Type B pancreatic cell (in vitro differentiated cells): ENCODE measurements around the gene GPC6. TPM values are rescaled to one million over a fixed set of nuclear protein-coding genes. Genes with fewer than 3 reads are reported as not detected.

Source experiments
- DNase-seq: peaks from one replicate; pipeline ENCODE4 v3.0.0; 2021; ENCODE audit warnings: mixed read lengths; ENCODE audit not compliant: unreplicated experiment; ENCODE audit errors: extremely low spot score
- H3K27ac Mint-ChIP-seq: 2 replicates; pipeline ENCODE4 v1.8.0; 2021; ENCODE audit warnings: mild to moderate bottlenecking, mixed read lengths
- H3K27me3 Mint-ChIP-seq: 2 replicates; pipeline ENCODE4 v1.8.0; 2021; ENCODE audit warnings: mixed read lengths
- H3K36me3 Mint-ChIP-seq: 2 replicates; pipeline ENCODE4 v1.8.0; 2021; ENCODE audit warnings: mixed read lengths
- H3K4me1 Mint-ChIP-seq: one replicate; pipeline ENCODE4 v1.8.0; 2021; ENCODE audit warnings: mixed read lengths; ENCODE audit not compliant: unreplicated experiment
- H3K4me3 Mint-ChIP-seq: 2 replicates; pipeline ENCODE4 v1.8.0; 2021; ENCODE audit warnings: mild to moderate bottlenecking, mixed read lengths
- H3K9me3 Mint-ChIP-seq: 2 replicates; pipeline ENCODE4 v1.8.0; 2021; ENCODE audit warnings: mixed read lengths
- total RNA-seq: library from RNA; stranded (reverse); gene quantifications from 2 replicates; pipeline ENCODE4 v1.2.1, GENCODE V29; 2021; ENCODE audit warnings: low replicate concordance
- TF ChIP-seq, protein P1 (sequence below): fragments of 200-600 bp; sonication (generic); conservative IDR thresholded peaks from 2 replicates; pipeline ENCODE4 v1.5.0; 2021; ENCODE audit warnings: antibody characterized with exemption, mild to moderate bottlenecking

Gene GPC6
- total RNA-seq, 1 donor from 2014 or later = 30.5 TPM

DNA sequence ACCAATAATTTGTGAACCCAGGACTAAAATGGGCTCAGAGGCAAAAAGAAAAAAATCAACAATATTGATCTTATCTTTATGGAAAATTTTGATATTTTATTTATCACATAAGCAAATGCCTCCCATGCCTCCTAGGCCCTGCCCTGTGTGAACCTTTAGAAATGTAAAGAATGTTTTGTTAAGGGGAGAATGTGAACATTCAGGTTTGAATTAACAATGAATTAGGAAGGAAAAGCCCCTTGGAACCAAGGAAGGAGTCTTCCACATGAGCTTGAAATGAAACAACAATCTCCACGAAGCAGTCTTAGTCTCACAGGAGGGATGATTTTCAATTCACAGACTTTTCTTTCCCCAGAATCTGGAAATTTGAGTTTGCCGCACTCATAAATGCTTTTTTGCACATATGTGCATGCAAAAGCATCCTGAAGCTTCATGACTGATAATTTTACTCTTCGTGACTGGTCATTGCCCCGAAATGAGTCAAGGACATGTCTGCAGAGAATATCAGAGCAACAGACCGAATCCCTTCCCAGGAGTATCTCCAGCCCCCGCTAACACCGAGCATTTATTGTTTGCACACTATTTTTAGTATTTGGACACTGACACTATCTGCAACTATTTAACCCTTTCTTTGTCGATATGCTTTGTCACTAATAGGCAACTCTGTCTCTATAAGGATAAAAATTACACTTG, 1117.7 kb downstream of the GPC6 start:
- no peak for DNase-seq
- Mint-ChIP-seq H3K4me3 (peak overlapping the region; percentile 59), H3K9me3 (peaks cover 3% of the 10 kb centered on the region), H3K36me3 (no peaks in the 10 kb centered on the region), H3K27me3 (no peaks in the 10 kb centered on the region), H3K4me1 (peaks cover 22% of the 10 kb centered on the region), H3K27ac (peak overlapping the region; percentile 70)
- TF ChIP-seq, protein P1, sequence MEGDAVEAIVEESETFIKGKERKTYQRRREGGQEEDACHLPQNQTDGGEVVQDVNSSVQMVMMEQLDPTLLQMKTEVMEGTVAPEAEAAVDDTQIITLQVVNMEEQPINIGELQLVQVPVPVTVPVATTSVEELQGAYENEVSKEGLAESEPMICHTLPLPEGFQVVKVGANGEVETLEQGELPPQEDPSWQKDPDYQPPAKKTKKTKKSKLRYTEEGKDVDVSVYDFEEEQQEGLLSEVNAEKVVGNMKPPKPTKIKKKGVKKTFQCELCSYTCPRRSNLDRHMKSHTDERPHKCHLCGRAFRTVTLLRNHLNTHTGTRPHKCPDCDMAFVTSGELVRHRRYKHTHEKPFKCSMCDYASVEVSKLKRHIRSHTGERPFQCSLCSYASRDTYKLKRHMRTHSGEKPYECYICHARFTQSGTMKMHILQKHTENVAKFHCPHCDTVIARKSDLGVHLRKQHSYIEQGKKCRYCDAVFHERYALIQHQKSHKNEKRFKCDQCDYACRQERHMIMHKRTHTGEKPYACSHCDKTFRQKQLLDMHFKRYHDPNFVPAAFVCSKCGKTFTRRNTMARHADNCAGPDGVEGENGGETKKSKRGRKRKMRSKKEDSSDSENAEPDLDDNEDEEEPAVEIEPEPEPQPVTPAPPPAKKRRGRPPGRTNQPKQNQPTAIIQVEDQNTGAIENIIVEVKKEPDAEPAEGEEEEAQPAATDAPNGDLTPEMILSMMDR = no peak

DNA sequence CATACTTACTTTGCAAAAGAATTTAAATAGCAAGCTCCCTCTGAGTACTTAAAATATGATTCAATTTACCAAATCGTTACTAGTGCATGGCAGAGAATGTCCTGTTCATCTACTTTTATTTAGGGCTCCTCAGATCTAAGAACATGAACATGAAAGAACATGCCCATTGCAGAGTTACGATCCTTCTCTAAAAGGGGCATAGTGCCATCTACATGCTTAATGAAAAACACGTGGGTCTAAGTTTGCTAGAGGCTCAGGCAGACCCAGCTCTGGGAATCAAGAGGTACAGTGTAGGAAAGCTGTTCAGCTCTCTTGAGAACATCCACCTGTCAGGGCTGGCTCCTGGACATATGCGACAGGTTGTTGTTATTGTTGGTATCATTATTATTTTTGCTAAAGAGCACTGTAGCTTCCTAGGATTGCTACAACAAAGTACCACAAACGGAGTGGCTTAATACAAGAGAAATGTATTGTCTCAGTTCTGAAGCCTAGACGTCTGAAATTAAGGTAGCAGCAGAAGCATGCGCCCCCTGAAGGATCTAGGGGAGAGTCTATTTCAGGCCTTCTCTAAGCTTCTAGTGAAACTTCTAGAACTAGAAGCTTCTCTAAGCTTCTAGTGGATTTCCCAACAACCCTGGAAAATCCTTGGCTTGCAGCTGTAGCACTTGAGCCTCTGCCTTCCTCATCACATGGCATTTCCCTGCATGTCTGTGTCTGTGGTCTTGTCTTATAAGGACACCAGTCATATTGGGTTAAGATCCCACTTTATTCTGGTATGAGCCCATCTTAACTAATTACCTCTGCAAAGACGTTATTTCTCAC, 1119.0 kb downstream of the GPC6 start:
- H3K36me3 Mint-ChIP-seq = no peaks in the 10 kb centered on the region
- H3K27me3 Mint-ChIP-seq = no peaks in the 10 kb centered on the region
- TF ChIP-seq, protein P1 = no peak
- H3K9me3 Mint-ChIP-seq = peaks cover 3% of the 10 kb centered on the region
- no peak for DNase-seq
- H3K4me3 Mint-ChIP-seq = no peak overlapping the region
- H3K27ac Mint-ChIP-seq = peak overlapping the region; percentile 2
- peaks cover 20% of the 10 kb centered on the region for H3K4me1 Mint-ChIP-seq

DNA sequence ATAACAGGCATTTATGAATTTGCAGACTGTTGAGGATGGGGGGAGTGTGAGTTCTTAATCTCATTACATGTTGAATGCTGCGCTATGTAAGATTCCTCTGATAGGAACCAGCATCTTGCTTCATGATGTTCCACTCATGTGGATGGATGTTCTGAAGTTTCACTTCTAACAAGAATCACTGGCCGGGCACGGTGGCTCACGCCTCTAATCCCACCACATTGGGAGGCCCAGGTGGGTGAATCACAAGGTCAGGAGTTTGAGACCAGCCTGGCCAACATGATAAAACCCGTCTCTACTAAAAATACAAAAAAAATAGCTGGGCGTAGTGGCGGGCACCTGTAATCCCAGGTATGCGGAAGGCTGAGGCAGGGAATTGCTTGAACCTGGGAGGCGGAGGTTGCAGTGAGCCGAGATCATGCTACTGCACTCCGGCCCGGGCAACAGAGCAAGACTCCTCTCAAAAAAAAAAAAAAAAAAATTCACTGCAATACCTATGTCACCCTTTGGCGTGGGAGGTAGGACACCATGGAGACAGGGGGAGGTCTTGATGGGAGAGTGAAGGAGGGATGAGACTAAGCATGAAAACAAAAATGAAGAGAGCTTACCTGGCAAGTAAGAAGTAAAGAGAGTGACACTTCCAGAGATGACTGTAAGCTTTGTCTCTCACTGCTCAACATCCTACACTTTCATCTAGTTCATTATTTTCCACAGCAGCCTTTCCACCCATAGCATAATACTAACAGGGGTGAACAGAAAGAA, 1119.8 kb downstream of the GPC6 start:
- Mint-ChIP-seq H3K4me1 (peaks cover 29% of the 10 kb centered on the region), H3K9me3 (no peaks in the 10 kb centered on the region), H3K27ac (no peak overlapping the region), H3K27me3 (no peaks in the 10 kb centered on the region), H3K4me3 (no peak overlapping the region), H3K36me3 (no peaks in the 10 kb centered on the region)
- DNase-seq = no peak
- TF ChIP-seq, protein P1 = no peak

DNA sequence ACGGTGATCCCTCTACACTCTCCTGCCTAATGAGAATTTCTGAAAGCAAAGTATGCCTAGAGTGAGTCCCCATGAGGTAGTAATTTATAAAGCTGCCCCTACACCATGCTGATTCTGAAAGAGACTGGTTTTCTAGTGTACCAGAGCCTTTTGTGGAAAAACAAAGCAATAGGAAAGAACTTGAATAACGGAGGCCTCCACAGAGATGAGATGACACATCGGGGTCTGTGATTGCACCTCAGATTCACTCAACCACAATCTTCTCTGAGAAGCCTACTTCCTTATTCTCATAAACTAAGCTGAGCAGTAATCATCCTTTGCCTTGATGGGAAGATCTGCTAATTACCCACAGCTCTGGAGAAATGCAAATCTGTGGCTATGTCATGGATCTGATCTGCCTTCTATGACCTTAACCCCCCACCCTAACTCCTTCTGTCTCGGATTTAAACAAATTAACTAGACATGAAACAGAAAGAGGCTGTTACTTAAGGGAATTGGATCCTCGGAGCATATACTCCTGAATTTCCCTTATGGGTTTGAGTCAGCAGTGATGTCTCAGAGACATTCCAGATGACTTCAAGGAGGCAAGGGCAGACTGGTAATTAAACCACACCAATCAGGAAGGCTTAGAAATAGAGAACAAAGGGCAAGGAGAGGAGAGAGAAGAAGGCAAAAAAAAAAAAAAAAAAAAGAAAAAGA, 1124.8 kb downstream of the GPC6 start:
- H3K27me3 Mint-ChIP-seq = no peaks in the 10 kb centered on the region
- no peak overlapping the region for H3K27ac Mint-ChIP-seq
- no peak for DNase-seq
- H3K4me3 Mint-ChIP-seq = no peak overlapping the region
- TF ChIP-seq, protein P1 = no peak
- H3K9me3 Mint-ChIP-seq = peaks cover 4% of the 10 kb centered on the region
- H3K36me3 Mint-ChIP-seq = no peaks in the 10 kb centered on the region
- peaks cover 14% of the 10 kb centered on the region for H3K4me1 Mint-ChIP-seq

DNA sequence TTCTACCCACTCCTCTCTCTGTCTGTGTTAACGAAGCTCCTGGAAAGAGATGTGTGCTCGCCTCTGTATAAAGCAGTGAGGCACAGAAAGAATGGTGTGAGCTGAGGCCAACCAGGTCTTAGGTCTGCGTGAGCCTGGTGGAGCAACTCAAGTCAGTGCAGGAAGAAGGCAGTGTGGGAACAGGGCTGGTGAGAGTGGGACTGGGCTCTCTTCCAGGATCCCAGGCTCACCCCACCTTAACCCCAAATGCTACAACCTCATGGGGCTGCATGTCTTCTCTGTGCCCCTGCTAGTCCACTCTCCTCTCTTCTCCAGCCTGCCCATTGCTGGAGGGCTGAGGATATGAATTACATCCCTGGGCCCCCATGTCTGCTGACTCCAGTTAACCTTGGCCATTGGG, 1125.5 kb downstream of the GPC6 start:
- H3K4me1 Mint-ChIP-seq = peaks cover 14% of the 10 kb centered on the region
- no peak for DNase-seq
- no peaks in the 10 kb centered on the region for H3K36me3 Mint-ChIP-seq
- H3K4me3 Mint-ChIP-seq = no peak overlapping the region
- peaks cover 5% of the 10 kb centered on the region for H3K9me3 Mint-ChIP-seq
- no peak overlapping the region for H3K27ac Mint-ChIP-seq
- TF ChIP-seq, protein P1 = no peak
- H3K27me3 Mint-ChIP-seq = no peaks in the 10 kb centered on the region
